KMS-11 (cell line): Measurements from ENCODE around the gene IFNLR1.

Experiments used
- H2AFZ ChIP-seq: fragments of 200-600 bp; sonication (generic); 2 replicates; pipeline ENCODE4 v1.6.1; 2016; ENCODE audit warnings: antibody characterized with exemption, mixed run types, low read depth
- H3K27ac ChIP-seq: fragments of 200-600 bp; sonication (generic); 2 replicates; pipeline ENCODE4 v1.6.1; 2016; ENCODE audit warnings: mild to moderate bottlenecking, mixed run types
- H3K27me3 ChIP-seq: fragments of 200-600 bp; sonication (generic); 2 replicates; pipeline ENCODE4 v1.6.1; 2017; ENCODE audit warnings: mild to moderate bottlenecking, low read depth, mixed run types, moderate library complexity; ENCODE audit not compliant: insufficient read depth
- H3K36me3 ChIP-seq: fragments of 200-600 bp; sonication (generic); 2 replicates; pipeline ENCODE4 v1.6.1; 2017; ENCODE audit warnings: mild to moderate bottlenecking, mixed run types; ENCODE audit not compliant: insufficient read depth
- H3K4me1 ChIP-seq: fragments of 200-600 bp; sonication (generic); 2 replicates; pipeline ENCODE4 v1.6.1; 2016; ENCODE audit warnings: mild to moderate bottlenecking, low read depth, mixed run types; ENCODE audit not compliant: poor library complexity, severe bottlenecking
- H3K4me2 ChIP-seq: fragments of 200-600 bp; sonication (generic); 2 replicates; pipeline ENCODE4 v1.7.0; 2016; ENCODE audit warnings: mild to moderate bottlenecking, mixed run types
- H3K4me3 ChIP-seq: fragments of 200-600 bp; sonication (generic); IDR thresholded peaks from 2 replicates; pipeline ENCODE4 v1.6.1; 2017; ENCODE audit warnings: low read depth, low read length, mixed read lengths; ENCODE audit not compliant: insufficient read depth
- H3K79me2 ChIP-seq: fragments of 200-600 bp; sonication (generic); 2 replicates; pipeline ENCODE4 v1.6.1; 2016; ENCODE audit warnings: low read depth, mixed run types; ENCODE audit not compliant: insufficient read depth
- H3K9ac ChIP-seq: fragments of 200-600 bp; sonication (generic); 2 replicates; pipeline ENCODE4 v1.6.1; 2016; ENCODE audit warnings: mild to moderate bottlenecking, mixed run types
- H4K20me1 ChIP-seq: fragments of 200-600 bp; sonication (generic); 2 replicates; pipeline ENCODE4 v1.6.1; 2016; ENCODE audit warnings: mild to moderate bottlenecking, mixed run types; ENCODE audit not compliant: insufficient read depth
- TF ChIP-seq, protein P1 (sequence below): fragments of 200-600 bp; sonication (generic); conservative IDR thresholded peaks from 2 replicates; pipeline ENCODE4 v1.6.1; 2017; ENCODE audit warnings: low read depth, mild to moderate bottlenecking, antibody characterized with exemption, low read length, moderate library complexity, mixed read lengths

IFNLR1 gene

DNA sequence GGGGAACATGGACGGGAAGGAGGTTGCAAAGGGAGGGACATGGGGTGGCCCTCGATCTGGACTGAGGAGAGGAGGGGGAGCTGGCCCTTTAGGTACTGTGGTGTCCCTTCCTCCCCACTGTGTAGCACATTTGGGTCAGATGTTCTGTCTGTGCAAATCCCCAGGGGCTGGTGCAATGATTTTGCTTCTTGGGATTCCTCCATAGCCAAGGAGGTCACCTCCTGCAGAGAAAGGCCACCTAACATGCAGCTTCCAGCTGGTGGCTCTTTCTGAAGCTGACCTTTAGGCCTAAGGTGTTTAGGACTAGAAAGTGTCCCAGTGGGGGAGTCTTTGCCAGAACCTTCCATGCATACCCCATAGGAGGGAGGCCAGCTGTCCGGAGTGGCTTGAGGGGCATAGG is 66.1 kb downstream of the IFNLR1 start:
- H3K4me1 ChIP-seq, result no peaks in the 10 kb centered on the region
- H4K20me1 ChIP-seq, result no peaks in the 10 kb centered on the region
- no peaks in the 10 kb centered on the region for H3K36me3 ChIP-seq
- H3K27ac ChIP-seq, result no peak overlapping the region
- H2AFZ ChIP-seq, result no peak overlapping the region
- H3K79me2 ChIP-seq, result no peaks in the 10 kb centered on the region
- H3K9ac ChIP-seq, result no peak overlapping the region
- TF ChIP-seq, protein P1, sequence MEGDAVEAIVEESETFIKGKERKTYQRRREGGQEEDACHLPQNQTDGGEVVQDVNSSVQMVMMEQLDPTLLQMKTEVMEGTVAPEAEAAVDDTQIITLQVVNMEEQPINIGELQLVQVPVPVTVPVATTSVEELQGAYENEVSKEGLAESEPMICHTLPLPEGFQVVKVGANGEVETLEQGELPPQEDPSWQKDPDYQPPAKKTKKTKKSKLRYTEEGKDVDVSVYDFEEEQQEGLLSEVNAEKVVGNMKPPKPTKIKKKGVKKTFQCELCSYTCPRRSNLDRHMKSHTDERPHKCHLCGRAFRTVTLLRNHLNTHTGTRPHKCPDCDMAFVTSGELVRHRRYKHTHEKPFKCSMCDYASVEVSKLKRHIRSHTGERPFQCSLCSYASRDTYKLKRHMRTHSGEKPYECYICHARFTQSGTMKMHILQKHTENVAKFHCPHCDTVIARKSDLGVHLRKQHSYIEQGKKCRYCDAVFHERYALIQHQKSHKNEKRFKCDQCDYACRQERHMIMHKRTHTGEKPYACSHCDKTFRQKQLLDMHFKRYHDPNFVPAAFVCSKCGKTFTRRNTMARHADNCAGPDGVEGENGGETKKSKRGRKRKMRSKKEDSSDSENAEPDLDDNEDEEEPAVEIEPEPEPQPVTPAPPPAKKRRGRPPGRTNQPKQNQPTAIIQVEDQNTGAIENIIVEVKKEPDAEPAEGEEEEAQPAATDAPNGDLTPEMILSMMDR, result no peak
- no peak overlapping the region for H3K4me3 ChIP-seq
- no peaks in the 10 kb centered on the region for H3K27me3 ChIP-seq
- H3K4me2 ChIP-seq, result no peak overlapping the region

DNA sequence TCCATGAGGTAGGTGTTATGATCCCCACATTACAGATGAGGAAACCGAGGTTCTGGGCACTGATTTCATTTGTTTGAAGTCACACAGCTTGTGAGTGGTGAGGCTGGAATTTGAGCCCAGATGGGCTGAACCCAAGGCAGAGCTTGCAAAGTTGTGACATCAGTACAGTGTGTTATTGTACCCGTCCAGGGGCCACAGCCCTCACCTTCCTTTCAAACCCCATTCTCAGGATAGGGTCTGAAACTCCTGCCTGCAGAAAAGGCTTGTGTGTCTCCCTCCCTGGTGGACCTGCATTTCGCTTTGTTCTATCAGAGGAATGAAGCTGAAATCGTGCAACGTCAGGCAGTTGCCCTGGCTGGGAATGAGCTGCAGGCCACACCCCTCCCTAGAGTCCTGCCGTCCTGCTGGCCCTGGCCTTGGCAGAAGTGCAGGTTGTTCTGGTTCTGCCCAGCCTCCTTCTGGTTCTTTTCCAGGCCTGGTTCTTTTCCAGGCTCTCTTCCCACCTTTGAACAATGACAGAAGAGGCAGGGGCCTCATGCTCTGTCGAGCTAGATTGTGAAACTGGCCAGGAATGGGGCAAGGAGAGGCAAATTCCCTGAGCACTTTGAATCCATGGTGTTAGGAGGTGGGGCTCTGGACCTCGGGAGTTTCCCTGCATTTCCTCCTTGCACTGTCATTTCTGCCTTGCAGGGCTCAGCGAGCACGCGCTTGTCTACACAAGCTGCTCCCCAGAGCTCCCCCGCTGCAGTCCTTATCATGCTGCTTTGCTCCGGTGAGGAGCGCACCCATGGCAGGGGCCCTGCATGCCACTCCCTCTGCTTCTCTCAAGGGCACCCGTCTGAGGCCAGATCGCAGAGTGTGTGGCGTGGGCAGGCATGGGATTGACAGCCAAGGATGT is 67.0 kb downstream of the IFNLR1 start:
- Histone ChIP-seq H3K4me3 (no peak overlapping the region), H3K9ac (no peak overlapping the region), H3K4me2 (no peak overlapping the region), H3K27ac (no peak overlapping the region), H3K36me3 (no peaks in the 10 kb centered on the region), H2AFZ (no peak overlapping the region), H3K79me2 (no peaks in the 10 kb centered on the region), H4K20me1 (no peaks in the 10 kb centered on the region), H3K4me1 (no peaks in the 10 kb centered on the region), H3K27me3 (no peaks in the 10 kb centered on the region)
- TF ChIP-seq, protein P1, result no peak

DNA sequence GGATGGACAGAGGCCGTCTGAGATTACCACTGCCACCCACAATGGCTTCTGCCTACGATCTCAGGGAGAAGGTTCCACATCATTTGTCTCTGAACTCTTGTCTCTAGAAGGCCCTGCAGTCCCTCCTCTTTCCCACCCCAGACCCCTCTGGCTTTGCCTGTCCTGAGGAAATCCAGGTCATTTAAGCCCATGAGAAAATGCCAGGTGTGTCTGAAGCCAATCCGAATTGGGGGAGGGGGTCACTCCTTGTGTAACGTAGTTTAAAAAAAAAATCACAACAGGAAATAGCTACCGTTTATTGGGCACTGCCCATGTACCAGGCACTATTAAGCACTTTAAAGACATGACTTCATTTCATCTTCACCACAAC is 67.6 kb downstream of the IFNLR1 start:
- Histone ChIP-seq H3K4me1 (no peaks in the 10 kb centered on the region), H3K9ac (no peak overlapping the region), H3K79me2 (no peaks in the 10 kb centered on the region), H3K4me2 (no peak overlapping the region), H2AFZ (no peak overlapping the region), H3K27me3 (no peaks in the 10 kb centered on the region), H4K20me1 (no peaks in the 10 kb centered on the region), H3K36me3 (no peaks in the 10 kb centered on the region), H3K4me3 (no peak overlapping the region), H3K27ac (no peak overlapping the region)
- TF ChIP-seq, protein P1, result no peak

DNA sequence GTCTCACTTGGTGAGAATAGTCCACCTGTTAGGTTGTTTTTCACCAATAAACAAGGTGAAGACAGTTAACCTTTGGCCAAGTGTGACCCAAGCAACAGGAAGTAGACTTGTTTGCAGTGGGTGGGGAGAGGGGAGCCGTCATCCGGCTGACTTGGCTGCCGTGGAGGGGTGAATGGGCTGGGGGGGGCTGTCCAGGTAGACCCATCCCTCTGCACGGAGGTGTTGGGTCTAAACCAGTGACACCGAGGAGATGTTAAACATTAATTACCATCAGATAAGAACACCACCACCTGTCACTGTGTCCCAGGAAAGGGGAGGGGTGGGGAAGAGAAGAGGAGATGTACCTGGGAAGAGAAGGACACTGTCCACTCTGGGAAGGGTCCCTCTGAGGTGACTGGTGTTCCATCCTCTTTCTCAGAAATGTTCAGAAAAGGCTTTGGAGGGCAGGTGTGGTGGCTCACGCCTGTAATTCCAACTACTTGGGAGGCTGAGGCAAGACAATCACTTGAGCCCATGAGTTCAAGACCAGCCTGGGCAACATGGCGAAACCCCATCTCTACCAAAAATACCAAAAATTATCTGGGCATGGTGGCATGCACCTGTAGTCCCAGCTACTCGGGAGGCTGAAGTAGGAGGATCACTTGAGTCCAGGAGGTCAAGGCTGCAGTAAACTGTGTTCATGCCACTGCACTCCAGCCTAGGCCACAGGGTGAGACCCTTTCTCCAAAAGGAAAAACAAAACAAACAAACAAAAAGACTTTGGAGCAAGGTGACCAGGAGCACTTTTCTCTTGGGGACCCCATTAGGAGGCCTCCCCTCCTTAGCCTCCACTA is 68.5 kb downstream of the IFNLR1 start:
- H3K4me1 ChIP-seq, result no peaks in the 10 kb centered on the region
- no peak overlapping the region for H3K9ac ChIP-seq
- H3K27me3 ChIP-seq, result no peaks in the 10 kb centered on the region
- H3K4me3 ChIP-seq, result no peak overlapping the region
- no peak overlapping the region for H3K4me2 ChIP-seq
- no peak overlapping the region for H3K27ac ChIP-seq
- no peaks in the 10 kb centered on the region for H4K20me1 ChIP-seq
- H3K36me3 ChIP-seq, result no peaks in the 10 kb centered on the region
- no peaks in the 10 kb centered on the region for H3K79me2 ChIP-seq
- no peak overlapping the region for H2AFZ ChIP-seq
- TF ChIP-seq, protein P1, result no peak
